Colonic mucosa (tissue), 4 donors: ENCODE data around the gene MIB1. TPM values are rescaled to one million over a fixed set of nuclear protein-coding genes. Genes with fewer than 3 reads are reported as not detected.
"Not testable (repeated sequence)": the region's sequence is repeated elsewhere in the genome, so short reads cannot be mapped to it uniquely, and the experiment has no call there.

ENCODE experiments used
- DNase-seq: peaks from one replicate; pipeline ENCODE4 v3.0.0-alpha.2; 2020
- H3K27ac ChIP-seq: fragments of 200-600 bp; one replicate; pipeline ENCODE4 v1.8.0; 2021
- H3K27me3 ChIP-seq: fragments of 200-600 bp; one replicate; pipeline ENCODE4 v1.8.0; 2021
- H3K36me3 ChIP-seq: fragments of 200-600 bp; one replicate; pipeline ENCODE4 v1.8.0; 2021
- H3K4me1 ChIP-seq: fragments of 200-600 bp; one replicate; pipeline ENCODE4 v1.8.0; 2021; ENCODE audit warnings: mild to moderate bottlenecking
- H3K4me3 ChIP-seq: fragments of 200-600 bp; one replicate; pipeline ENCODE4 v1.8.0; 2021
- H3K9ac ChIP-seq, 2 donors: one replicate each; pipeline ENCODE4 v1.7.0; 2013; ENCODE audit warnings: control low read depth in 2 of 2, low read depth in 2 of 2, low read length in 2 of 2
- H3K9me3 ChIP-seq: fragments of 200-600 bp; one replicate; pipeline ENCODE4 v1.8.0; 2021
- intact Hi-C: fragments of 100-400 bp; cut with DNase I; formaldehyde crosslinking; loops from one replicate; pipeline ENCODE4 v1.14.1; 2022
- total RNA-seq, 2 donors: library from RNA; stranded (reverse); fragmentation: NEBNext Ultra II Directional in 1 of 2; extraction: Animal tissue kit (Norgen Biotek cat#: 25700) in 1 of 2; gene quantifications; one replicate each; pipeline ENCODE4 v1.2.1, GENCODE V29; 2021
- TF ChIP-seq, protein P1 (sequence below): fragments of 200-600 bp; IDR thresholded peaks from one replicate; pipeline ENCODE4 v1.8.0; 2022; ENCODE audit warnings: antibody characterized with exemption, mild to moderate bottlenecking
- donor health status: healthy.
- donor health status: DM: no; HTN: no; CAD: no.
- donor health status: DM: no; HTN: no; CAD: no.

MIB1 gene
- total RNA-seq, 2 donors from 2014 or later = 23.4 to 39.3 TPM

GRCh38 chr18:21703241-21703820, 37.3 kb upstream of the MIB1 start:
- peak; percentile 71 for DNase-seq
- H3K36me3 ChIP-seq = no peaks in the 10 kb centered on the region
- intact Hi-C loops = no loop called here
- H3K9me3 ChIP-seq = no peaks in the 10 kb centered on the region
- H3K27ac ChIP-seq = peak overlapping the region; percentile 97
- TF ChIP-seq, protein P1, sequence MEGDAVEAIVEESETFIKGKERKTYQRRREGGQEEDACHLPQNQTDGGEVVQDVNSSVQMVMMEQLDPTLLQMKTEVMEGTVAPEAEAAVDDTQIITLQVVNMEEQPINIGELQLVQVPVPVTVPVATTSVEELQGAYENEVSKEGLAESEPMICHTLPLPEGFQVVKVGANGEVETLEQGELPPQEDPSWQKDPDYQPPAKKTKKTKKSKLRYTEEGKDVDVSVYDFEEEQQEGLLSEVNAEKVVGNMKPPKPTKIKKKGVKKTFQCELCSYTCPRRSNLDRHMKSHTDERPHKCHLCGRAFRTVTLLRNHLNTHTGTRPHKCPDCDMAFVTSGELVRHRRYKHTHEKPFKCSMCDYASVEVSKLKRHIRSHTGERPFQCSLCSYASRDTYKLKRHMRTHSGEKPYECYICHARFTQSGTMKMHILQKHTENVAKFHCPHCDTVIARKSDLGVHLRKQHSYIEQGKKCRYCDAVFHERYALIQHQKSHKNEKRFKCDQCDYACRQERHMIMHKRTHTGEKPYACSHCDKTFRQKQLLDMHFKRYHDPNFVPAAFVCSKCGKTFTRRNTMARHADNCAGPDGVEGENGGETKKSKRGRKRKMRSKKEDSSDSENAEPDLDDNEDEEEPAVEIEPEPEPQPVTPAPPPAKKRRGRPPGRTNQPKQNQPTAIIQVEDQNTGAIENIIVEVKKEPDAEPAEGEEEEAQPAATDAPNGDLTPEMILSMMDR = no peak
- H3K4me3 ChIP-seq = peak overlapping the region; percentile 91
- no peaks in the 10 kb centered on the region for H3K4me1 ChIP-seq
- no peaks in the 10 kb centered on the region for H3K27me3 ChIP-seq
- peak overlapping the region; percentile 87 to 94 for H3K9ac ChIP-seq

- Histone ChIP-seq H3K9ac (peak within 1 kb of the TSS; percentile 87 to 94), H3K36me3 (no peaks in the 10 kb centered on the region), H3K4me1 (no peaks in the 10 kb centered on the region), H3K9me3 (no peaks in the 10 kb centered on the region), H3K27me3 (no peaks in the 10 kb centered on the region), H3K4me3 (peak within 1 kb of the TSS; percentile 91), H3K27ac (peak within 1 kb of the TSS; percentile 97)
- intact Hi-C loops = no loop called here
- TF ChIP-seq, protein P1 = peak; percentile 41
- peak; percentile 96 for DNase-seq
Observed at GRCh38 chr18:21704603-21705364, 35.8 kb upstream of the MIB1 start, which contains the start of gene ABHD3. ABHD3 (minus strand) TSS chr18:21704774; CDS start chr18:21704665, 109 bp downstream.

GRCh38 chr18:21706386-21706865, 34.2 kb upstream of the MIB1 start:
- Histone ChIP-seq H3K9me3 (no peaks in the 10 kb centered on the region), H3K9ac (no peak overlapping the region), H3K27ac (no peak overlapping the region), H3K4me1 (no peaks in the 10 kb centered on the region), H3K4me3 (no peak overlapping the region), H3K36me3 (no peaks in the 10 kb centered on the region), H3K27me3 (no peaks in the 10 kb centered on the region)
- TF ChIP-seq, protein P1 = no peak
- intact Hi-C loops = no loop called here
- DNase-seq = no peak

DNA sequence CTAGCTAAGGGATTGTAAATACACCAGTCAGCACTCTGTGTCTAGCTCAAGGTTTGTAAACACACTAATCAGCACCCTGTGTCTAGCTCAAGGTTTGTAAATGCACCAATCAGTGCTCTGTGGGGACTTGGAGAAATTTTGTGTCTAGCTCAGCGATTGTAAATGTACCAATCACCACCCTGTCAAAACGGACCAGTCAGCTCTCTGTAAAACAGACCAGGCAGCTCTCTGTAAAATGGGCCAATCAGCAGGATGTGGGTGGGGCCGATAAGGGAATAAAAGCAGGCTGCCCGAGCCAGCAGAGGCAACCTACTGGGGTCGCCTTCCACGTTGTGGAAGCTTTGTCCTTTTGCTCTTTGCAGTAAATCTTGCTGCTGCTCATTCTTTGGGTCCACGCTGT, 33.5 kb upstream of the MIB1 start:
- H3K36me3 ChIP-seq, H3K9ac ChIP-seq, H3K27me3 ChIP-seq, intact Hi-C loops, DNase-seq, H3K9me3 ChIP-seq, H3K27ac ChIP-seq, H3K4me3 ChIP-seq, H3K4me1 ChIP-seq: not testable (repeated sequence)

- H3K27ac ChIP-seq = no peak overlapping the region
- intact Hi-C loops = no loop called here
- no peaks in the 10 kb centered on the region for H3K4me1 ChIP-seq
- H3K9ac ChIP-seq = no peak overlapping the region
- no peaks in the 10 kb centered on the region for H3K36me3 ChIP-seq
- no peak overlapping the region for H3K4me3 ChIP-seq
- H3K27me3 ChIP-seq = no peaks in the 10 kb centered on the region
- no peaks in the 10 kb centered on the region for H3K9me3 ChIP-seq
- DNase-seq = no peak
- TF ChIP-seq, protein P1 = no peak
Observed at GRCh38 chr18:21714474-21714873, 26.1 kb upstream of the MIB1 start.

DNA sequence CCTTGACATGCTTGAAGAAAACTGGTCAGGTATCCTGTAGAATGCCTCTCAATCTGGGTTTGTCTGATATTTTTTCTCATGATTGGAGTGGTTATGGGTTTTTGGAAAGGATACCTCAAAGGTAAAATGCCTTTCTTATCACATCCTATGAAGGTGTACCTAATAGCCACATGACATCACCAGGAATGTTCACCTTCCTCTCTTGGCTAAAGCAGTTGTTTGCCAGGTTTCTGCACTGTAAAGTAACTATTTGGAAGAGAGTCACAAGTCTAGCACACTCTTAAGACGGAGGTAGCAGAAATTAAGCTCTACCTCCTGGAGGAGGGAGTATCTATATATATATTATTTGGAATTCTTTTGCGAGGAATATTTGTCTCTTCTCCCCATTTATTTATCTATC, 17.9 kb upstream of the MIB1 start:
- Histone ChIP-seq H3K27ac (no peak overlapping the region), H3K9me3 (no peaks in the 10 kb centered on the region), H3K9ac (no peak overlapping the region), H3K4me1 (no peaks in the 10 kb centered on the region), H3K27me3 (no peaks in the 10 kb centered on the region), H3K36me3 (no peaks in the 10 kb centered on the region), H3K4me3 (no peak overlapping the region)
- TF ChIP-seq, protein P1 = no peak
- DNase-seq = no peak
- intact Hi-C loops = no loop called here
